Spleen (tissue), 11 donors: ENCODE results near the gene GALNT5. TPM values are rescaled to one million over a fixed set of nuclear protein-coding genes. Genes with fewer than 3 reads are reported as not detected.

ENCODE experiments used
- DNase-seq: peaks from one replicate; pipeline ENCODE4 v3.0.0-alpha.2; 2020
- H3K27ac ChIP-seq, 8 donors: fragments of 200-600 bp; sonication (generic) in 7 of 8; 1 replicate in 4 of 8; 2 replicates in 4 of 8; pipeline versions ENCODE4 v1.5.0 to v1.8.0; 2016 to 2021; ENCODE audit warnings: inconsistent platforms in 4 of 8, mild to moderate bottlenecking in 4 of 8, moderate library complexity in 1 of 8
- H3K27me3 ChIP-seq, 7 donors: fragments of 200-600 bp; sonication (generic) in 6 of 7; replicated peaks in 1 of 7; 1 replicate in 4 of 7; 2 replicates in 3 of 7; pipeline versions ENCODE4 v1.5.0 to v1.8.0; 2016 to 2021; ENCODE audit warnings: inconsistent platforms in 3 of 7, mild to moderate bottlenecking in 1 of 7
- H3K36me3 ChIP-seq, 6 donors: fragments of 200-600 bp; sonication (generic) in 5 of 6; 1 replicate in 4 of 6; 2 replicates in 2 of 6; pipeline versions ENCODE4 v1.5.0 to v1.8.0; 2016 to 2021; ENCODE audit warnings: inconsistent platforms in 2 of 6
- H3K4me1 ChIP-seq, 6 donors: fragments of 200-600 bp; sonication (generic) in 5 of 6; 1 replicate in 3 of 6; 2 replicates in 3 of 6; pipeline versions ENCODE4 v1.5.0 to v1.8.0; 2016 to 2021; ENCODE audit warnings: inconsistent platforms in 3 of 6
- H3K4me3 ChIP-seq, 8 donors: fragments of 200-600 bp; sonication (generic) in 7 of 8; 1 replicate in 4 of 8; 2 replicates in 4 of 8; pipeline versions ENCODE4 v1.5.0 to v1.8.0; 2016 to 2021; ENCODE audit warnings: inconsistent platforms in 4 of 8, mild to moderate bottlenecking in 4 of 8, moderate library complexity in 2 of 8
- H3K9me3 ChIP-seq, 8 donors: fragments of 200-600 bp; sonication (generic) in 7 of 8; 1 replicate in 4 of 8; 2 replicates in 4 of 8; pipeline versions ENCODE4 v1.5.0 to v1.8.0; 2016 to 2021; ENCODE audit warnings: inconsistent platforms in 4 of 8
- POLR2A ChIP-seq, 3 donors: fragments of 450-650 bp; IDR thresholded peaks; one replicate each; pipeline ENCODE4 v1.5.1; 2017; ENCODE audit warnings: antibody characterized with exemption in 3 of 3, mild to moderate bottlenecking in 1 of 3
- POLR2AphosphoS5 ChIP-seq, 3 donors: sonication (generic); formaldehyde crosslinking; IDR thresholded peaks; one replicate each; pipeline ENCODE4 v1.5.1; 2017; ENCODE audit warnings: antibody characterized with exemption in 3 of 3
- WGBS, 5 donors: extraction: QIAGEN DNeasy Blood & Tissue Kit in 3 of 5; methylation state at CpG; one replicate each; pipeline versions ENCODE4 v1.1.5 to v1.1.7; 2013 to 2018; 5-methylcytosine and 5-hydroxymethylcytosine counted together
- intact Hi-C: fragments of 100-400 bp; cut with DNase I; formaldehyde crosslinking; loops from one replicate; pipeline ENCODE4 v1.15.0; 2023; ENCODE audit warnings: low total_unique reads
- polyA plus RNA-seq, 3 donors: library from polyadenylated mRNA; stranded (reverse); fragments of 200-250 nt; gene quantifications; one replicate each; pipeline ENCODE4 v1.2.1, GENCODE V29; 2013
- total RNA-seq, 7 donors: library from RNA; depleted of rRNA in 3 of 7; stranded (reverse); fragments of >200 nt in 3 of 7; fragmentation: NEBNext Ultra II Directional in 4 of 7; extraction: Animal tissue kit (Norgen Biotek cat#: 25700) in 4 of 7; gene quantifications; one replicate each; pipeline versions ENCODE4 v1.1.0 to v1.2.1, GENCODE V29; 2016 to 2021
- TF ChIP-seq, protein P1 (sequence below), 11 experiments: fragments of 200-600 bp in 7 of 11; fragments of 450-650 bp in 4 of 11; sonication (generic) in 4 of 11; IDR thresholded peaks in 8 of 11; conservative IDR thresholded peaks in 3 of 11; 1 replicate in 7 of 11; 2 replicates in 4 of 11; pipeline versions ENCODE4 v1.4.0 to v1.8.0; 2016 to 2021; ENCODE audit warnings: antibody characterized with exemption in 11 of 11, inconsistent platforms in 4 of 11, mild to moderate bottlenecking in 1 of 11
- donor health status: healthy with polysubstance abuse.
- donor health status: DM: no; HTN: no; CAD: no; lungs with moderate emphysema.
- donor health status: DM: no; HTN: no; CAD: no.
- donor health status: Bipolar disorder and iron deficiency.
- donor health status: healthy.
- donor health status: DM: no; HTN: no; CAD: no.
- donor health status: DM: yes; HTN: yes; CAD: no.

GALNT5 gene
- total and polyA plus RNA-seq, 10 donors, result 0.03 to 0.70 (median 0.11) TPM; not detected in 5

DNA sequence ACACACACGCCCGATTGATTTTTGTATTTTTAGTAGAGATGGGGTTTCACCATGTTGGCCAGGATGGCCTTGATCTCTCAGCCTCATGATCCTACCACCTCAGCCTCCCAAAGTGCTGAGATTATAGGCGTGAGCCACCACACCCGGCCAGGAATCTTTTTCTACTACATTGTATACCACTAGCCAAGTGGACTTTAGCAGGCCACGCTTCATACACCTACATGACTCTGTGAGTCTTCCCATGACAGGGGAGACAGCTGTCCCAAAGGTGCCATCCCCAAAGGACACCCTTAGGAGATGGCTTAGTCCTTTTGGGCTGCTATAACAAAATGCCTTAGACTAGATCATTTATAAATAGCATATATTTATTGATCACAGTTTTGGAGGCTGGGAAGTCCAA lies 35.3 kb downstream of the GALNT5 start:
- no peaks in the 10 kb centered on the region for H3K36me3 ChIP-seq
- no peaks in the 10 kb centered on the region for H3K27me3 ChIP-seq
- no peaks in the 10 kb centered on the region for H3K4me1 ChIP-seq
- 85 to 98% (median 91%) methylated on average over 5 of the region's 5 CpGs for WGBS, 5 donors
- DNase-seq, result no peak
- H3K4me3 ChIP-seq, result no peak overlapping the region
- H3K9me3 ChIP-seq, result no peaks in the 10 kb centered on the region
- H3K27ac ChIP-seq, result no peak overlapping the region
- intact Hi-C loops, result no loop called here
- TF ChIP-seq POLR2AphosphoS5 (IDR thresholded peaks at IDR 0.05) (no peak), POLR2A (IDR thresholded peaks at IDR 0.05) (no peak)
- TF ChIP-seq, protein P1, sequence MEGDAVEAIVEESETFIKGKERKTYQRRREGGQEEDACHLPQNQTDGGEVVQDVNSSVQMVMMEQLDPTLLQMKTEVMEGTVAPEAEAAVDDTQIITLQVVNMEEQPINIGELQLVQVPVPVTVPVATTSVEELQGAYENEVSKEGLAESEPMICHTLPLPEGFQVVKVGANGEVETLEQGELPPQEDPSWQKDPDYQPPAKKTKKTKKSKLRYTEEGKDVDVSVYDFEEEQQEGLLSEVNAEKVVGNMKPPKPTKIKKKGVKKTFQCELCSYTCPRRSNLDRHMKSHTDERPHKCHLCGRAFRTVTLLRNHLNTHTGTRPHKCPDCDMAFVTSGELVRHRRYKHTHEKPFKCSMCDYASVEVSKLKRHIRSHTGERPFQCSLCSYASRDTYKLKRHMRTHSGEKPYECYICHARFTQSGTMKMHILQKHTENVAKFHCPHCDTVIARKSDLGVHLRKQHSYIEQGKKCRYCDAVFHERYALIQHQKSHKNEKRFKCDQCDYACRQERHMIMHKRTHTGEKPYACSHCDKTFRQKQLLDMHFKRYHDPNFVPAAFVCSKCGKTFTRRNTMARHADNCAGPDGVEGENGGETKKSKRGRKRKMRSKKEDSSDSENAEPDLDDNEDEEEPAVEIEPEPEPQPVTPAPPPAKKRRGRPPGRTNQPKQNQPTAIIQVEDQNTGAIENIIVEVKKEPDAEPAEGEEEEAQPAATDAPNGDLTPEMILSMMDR (IDR thresholded peaks at IDR 0.05 in 8 of 11, conservative IDR thresholded peaks at IDR 0.05 in 3 of 11), result no peak

DNA sequence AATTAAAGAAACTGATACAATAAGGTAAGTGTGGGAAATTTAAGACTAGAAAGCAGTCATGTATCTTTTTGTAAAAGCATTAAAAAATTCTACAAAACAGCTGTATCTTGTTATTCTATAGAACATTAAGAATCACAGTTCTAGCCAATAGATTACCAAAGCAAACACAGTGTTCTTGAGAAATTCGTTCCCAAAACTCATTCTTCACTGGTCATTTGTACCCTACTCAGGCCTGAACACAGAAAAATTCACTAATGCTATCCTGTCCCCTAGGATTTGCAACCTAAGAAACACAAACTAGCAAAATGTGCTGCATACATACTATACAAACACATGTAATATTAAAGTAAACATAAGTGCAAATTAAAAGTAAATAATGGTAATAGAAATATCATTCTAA lies 39.0 kb downstream of the GALNT5 start:
- intact Hi-C loops, result no loop called here
- WGBS, 5 donors, result 55 to 75% (median 68%) methylated on average over 1 of the region's 1 CpG
- TF ChIP-seq, protein P1 (IDR thresholded peaks at IDR 0.05 in 8 of 11, conservative IDR thresholded peaks at IDR 0.05 in 3 of 11), result no peak
- TF ChIP-seq POLR2A (IDR thresholded peaks at IDR 0.05) (no peak), POLR2AphosphoS5 (IDR thresholded peaks at IDR 0.05) (no peak)
- no peak overlapping the region for H3K27ac ChIP-seq
- H3K4me3 ChIP-seq, result no peak overlapping the region
- no peaks in the 10 kb centered on the region for H3K36me3 ChIP-seq
- no peak for DNase-seq
- H3K9me3 ChIP-seq, result no peaks in the 10 kb centered on the region
- no peaks in the 10 kb centered on the region for H3K27me3 ChIP-seq
- no peaks in the 10 kb centered on the region for H3K4me1 ChIP-seq

DNA sequence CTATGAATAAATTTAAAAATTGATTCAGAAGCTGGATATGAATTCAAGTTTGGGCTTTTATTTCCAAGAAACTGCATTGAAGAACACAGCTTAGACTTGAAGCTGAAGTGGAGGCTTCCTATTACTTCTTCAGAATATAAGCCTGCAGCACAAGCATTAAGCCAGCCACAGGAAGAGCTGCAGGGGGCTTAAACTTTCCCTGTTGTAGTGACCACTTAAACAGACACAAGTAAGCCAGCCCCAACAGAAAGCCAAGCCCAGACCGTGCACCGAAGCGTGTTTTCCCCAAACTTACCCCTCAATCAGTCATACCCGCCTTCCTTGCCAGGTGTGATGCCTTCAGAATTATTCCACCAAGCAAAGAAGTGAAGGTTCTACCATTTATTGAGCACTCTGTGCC lies 39.5 kb downstream of the GALNT5 start:
- Histone ChIP-seq H3K27ac (no peak overlapping the region), H3K4me1 (no peaks in the 10 kb centered on the region), H3K4me3 (no peak overlapping the region), H3K36me3 (no peaks in the 10 kb centered on the region), H3K27me3 (no peaks in the 10 kb centered on the region), H3K9me3 (no peaks in the 10 kb centered on the region)
- DNase-seq, result no peak
- TF ChIP-seq, protein P1 (IDR thresholded peaks at IDR 0.05 in 8 of 11, conservative IDR thresholded peaks at IDR 0.05 in 3 of 11), result no peak
- TF ChIP-seq POLR2AphosphoS5 (IDR thresholded peaks at IDR 0.05) (no peak), POLR2A (IDR thresholded peaks at IDR 0.05) (no peak)
- intact Hi-C loops, result no loop called here
- 87 to 93% (median 91%) methylated on average over 4 of the region's 4 CpGs for WGBS, 5 donors

DNA sequence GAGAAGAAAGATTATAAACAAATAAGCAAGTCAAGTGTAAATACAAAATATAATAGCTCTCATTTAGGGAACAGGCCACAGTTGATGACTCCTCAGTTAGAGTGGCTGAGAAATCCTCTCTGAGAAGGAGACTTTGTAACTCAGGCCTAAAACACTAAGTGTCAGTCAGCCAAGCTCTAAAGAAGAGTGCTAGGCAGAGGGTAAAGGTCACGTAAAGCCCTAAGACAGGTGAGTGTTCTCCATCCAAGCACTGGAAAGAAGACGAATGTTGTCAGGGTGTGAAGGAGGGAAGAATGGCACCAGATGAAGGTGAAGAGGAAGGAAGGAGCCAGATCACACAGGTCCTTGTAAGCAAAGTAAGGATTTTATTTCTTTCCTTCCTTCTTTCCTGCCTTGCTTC lies 43.8 kb downstream of the GALNT5 start:
- no peak overlapping the region for H3K4me3 ChIP-seq
- H3K4me1 ChIP-seq, result peaks cover 0 to 5% (median 0%) of the 10 kb centered on the region in 6 donors
- H3K36me3 ChIP-seq, result no peaks in the 10 kb centered on the region
- H3K9me3 ChIP-seq, result no peaks in the 10 kb centered on the region
- H3K27ac ChIP-seq, result no peak overlapping the region
- TF ChIP-seq POLR2AphosphoS5 (IDR thresholded peaks at IDR 0.05) (no peak), POLR2A (IDR thresholded peaks at IDR 0.05) (no peak)
- TF ChIP-seq, protein P1 (IDR thresholded peaks at IDR 0.05 in 8 of 11, conservative IDR thresholded peaks at IDR 0.05 in 3 of 11), result no peak
- intact Hi-C loops, result loop anchor here (5.0 to 10.0 kb wide), 2 partner anchors 293 to 711 kb away; no protein-coding TSS in a partner anchor
- WGBS, 5 donors, result 80 to 89% (median 85%) methylated on average over 2 of the region's 2 CpGs
- H3K27me3 ChIP-seq, result peaks cover 0 to 7% (median 0%) of the 10 kb centered on the region in 7 donors
- no peak for DNase-seq
